ENCODE measurements around the gene ANXA6.

GRCh38 chr5:151191661-151192060 lies 34.1 kb upstream of the ANXA6 start:
- TF ChIP-seq, protein P1, sequence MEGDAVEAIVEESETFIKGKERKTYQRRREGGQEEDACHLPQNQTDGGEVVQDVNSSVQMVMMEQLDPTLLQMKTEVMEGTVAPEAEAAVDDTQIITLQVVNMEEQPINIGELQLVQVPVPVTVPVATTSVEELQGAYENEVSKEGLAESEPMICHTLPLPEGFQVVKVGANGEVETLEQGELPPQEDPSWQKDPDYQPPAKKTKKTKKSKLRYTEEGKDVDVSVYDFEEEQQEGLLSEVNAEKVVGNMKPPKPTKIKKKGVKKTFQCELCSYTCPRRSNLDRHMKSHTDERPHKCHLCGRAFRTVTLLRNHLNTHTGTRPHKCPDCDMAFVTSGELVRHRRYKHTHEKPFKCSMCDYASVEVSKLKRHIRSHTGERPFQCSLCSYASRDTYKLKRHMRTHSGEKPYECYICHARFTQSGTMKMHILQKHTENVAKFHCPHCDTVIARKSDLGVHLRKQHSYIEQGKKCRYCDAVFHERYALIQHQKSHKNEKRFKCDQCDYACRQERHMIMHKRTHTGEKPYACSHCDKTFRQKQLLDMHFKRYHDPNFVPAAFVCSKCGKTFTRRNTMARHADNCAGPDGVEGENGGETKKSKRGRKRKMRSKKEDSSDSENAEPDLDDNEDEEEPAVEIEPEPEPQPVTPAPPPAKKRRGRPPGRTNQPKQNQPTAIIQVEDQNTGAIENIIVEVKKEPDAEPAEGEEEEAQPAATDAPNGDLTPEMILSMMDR (IDR thresholded peaks at IDR 0.05), result no peak
- TF ChIP-seq POLR2AphosphoS5 (IDR thresholded peaks at IDR 0.05) (no peak), EP300 (IDR thresholded peaks at IDR 0.05) (no peak)
